Left ventricle myocardium inferior (tissue), 1 donor: ENCODE measurements around the gene MBD5. TPM values are rescaled to one million over a fixed set of nuclear protein-coding genes. Genes with fewer than 3 reads are reported as not detected.

Experiments used
- DNase-seq: peaks from one replicate; pipeline ENCODE4 v3.0.0-alpha.2; 2020
- H3K27ac ChIP-seq: fragments of 200-600 bp; replicated peaks from 2 replicates; pipeline ENCODE4 v1.8.0; 2021
- H3K27me3 ChIP-seq: fragments of 200-600 bp; 2 replicates; pipeline ENCODE4 v1.8.0; 2021; ENCODE audit warnings: low read depth
- H3K36me3 ChIP-seq: fragments of 200-600 bp; 2 replicates; pipeline ENCODE4 v1.8.0; 2021
- H3K4me1 ChIP-seq: fragments of 200-600 bp; 2 replicates; pipeline ENCODE4 v1.8.0; 2021
- H3K4me3 ChIP-seq: fragments of 200-600 bp; 2 replicates; pipeline ENCODE4 v1.8.0; 2021; ENCODE audit warnings: mild to moderate bottlenecking, moderate library complexity
- H3K9me3 ChIP-seq: fragments of 200-600 bp; replicated peaks from 2 replicates; pipeline ENCODE4 v1.8.0; 2021
- CTCF ChIP-seq: fragments of 200-600 bp; IDR thresholded peaks from 2 replicates; pipeline ENCODE4 v1.8.0; 2021; ENCODE audit warnings: antibody characterized with exemption, mild to moderate bottlenecking, borderline replicate concordance
- intact Hi-C: fragments of 100-400 bp; cut with micrococcal nuclease; formaldehyde crosslinking; loops from one replicate; pipeline ENCODE4 v1.11.0; 2022
- total RNA-seq: library from RNA; stranded (reverse); fragmentation: NEBNext Ultra II Directional; extraction: Animal tissue kit (Norgen Biotek cat#: 25700); gene quantifications from one replicate; pipeline ENCODE4 v1.2.1, GENCODE V29; 2021
- donor health status: DM: no; HTN: yes; CAD: no; lungs with severe emphysema.

MBD5 gene
- total RNA-seq, 1 donor from 2014 or later: 21.9 TPM

GRCh38 chr2:148184976-148185375 is 164.1 kb downstream of the MBD5 start:
- Histone ChIP-seq H3K4me3 (no peak overlapping the region), H3K36me3 (peaks cover 17% of the 10 kb centered on the region), H3K27ac (no peak overlapping the region), H3K9me3 (no peaks in the 10 kb centered on the region), H3K27me3 (no peaks in the 10 kb centered on the region), H3K4me1 (no peaks in the 10 kb centered on the region)
- intact Hi-C loops: no loop called here
- no peak for DNase-seq
- no peak for TF ChIP-seq CTCF

GRCh38 chr2:148194882-148195281 is 174.0 kb downstream of the MBD5 start:
- H3K4me3 ChIP-seq: no peak overlapping the region
- H3K4me1 ChIP-seq: no peaks in the 10 kb centered on the region
- no peak for DNase-seq
- H3K36me3 ChIP-seq: no peaks in the 10 kb centered on the region
- H3K27me3 ChIP-seq: no peaks in the 10 kb centered on the region
- intact Hi-C loops: no loop called here
- no peaks in the 10 kb centered on the region for H3K9me3 ChIP-seq
- no peak for TF ChIP-seq CTCF
- no peak overlapping the region for H3K27ac ChIP-seq

DNA sequence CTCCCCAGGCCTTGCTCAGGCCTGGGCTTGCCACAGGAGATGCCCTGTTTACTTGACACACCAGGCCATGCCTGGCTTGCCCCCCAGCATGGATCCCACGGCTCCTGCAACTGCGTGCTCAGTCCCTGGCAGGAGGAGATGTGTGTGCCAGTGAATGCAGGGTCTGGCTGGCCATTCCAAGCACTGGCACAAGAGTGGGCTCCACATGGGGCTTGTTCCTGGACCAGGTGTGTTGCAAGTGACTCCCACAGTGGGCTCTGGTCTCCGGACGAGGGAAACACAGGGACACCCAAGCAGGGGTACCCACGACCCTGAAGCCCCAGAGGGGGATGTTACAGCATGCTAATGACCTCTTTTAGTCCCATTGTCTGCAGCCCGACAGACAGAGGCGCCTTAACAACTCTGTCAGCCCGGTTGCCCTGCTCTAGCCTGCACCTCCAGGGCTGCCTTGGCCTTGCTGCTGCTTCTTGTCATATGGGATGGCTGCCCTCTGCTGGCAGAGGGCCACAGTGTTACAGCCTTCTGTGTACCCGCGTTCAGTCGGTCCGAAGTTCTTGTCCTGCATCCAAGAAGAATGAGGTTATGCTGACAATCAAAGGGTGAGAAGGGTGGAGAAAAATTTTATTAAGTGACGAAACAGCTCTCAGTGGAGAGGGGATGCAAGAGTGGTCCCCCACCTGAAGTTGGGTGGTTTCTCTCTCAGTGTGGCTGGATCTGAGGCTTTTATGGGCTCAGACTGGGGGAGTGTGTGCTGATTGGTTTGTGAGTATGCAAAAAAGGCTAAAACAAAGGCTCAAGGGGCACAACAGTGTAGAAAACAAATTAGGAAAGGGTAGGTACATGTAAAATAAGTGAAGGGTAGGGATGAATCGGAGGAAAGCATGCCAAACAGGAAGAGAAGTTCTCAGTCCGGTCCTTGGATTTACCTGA is 180.4 kb downstream of the MBD5 start:
- peak; percentile 16 for DNase-seq
- Histone ChIP-seq H3K36me3 (no peaks in the 10 kb centered on the region), H3K4me3 (no peak overlapping the region), H3K27me3 (no peaks in the 10 kb centered on the region), H3K27ac (no peak overlapping the region), H3K9me3 (no peaks in the 10 kb centered on the region), H3K4me1 (no peaks in the 10 kb centered on the region)
- TF ChIP-seq CTCF: peak; percentile 44
- intact Hi-C loops: no loop called here

- no peak for DNase-seq
- intact Hi-C loops: no loop called here
- no peaks in the 10 kb centered on the region for H3K36me3 ChIP-seq
- no peaks in the 10 kb centered on the region for H3K4me1 ChIP-seq
- no peak for TF ChIP-seq CTCF
- no peak overlapping the region for H3K27ac ChIP-seq
- H3K4me3 ChIP-seq: no peak overlapping the region
- H3K9me3 ChIP-seq: no peaks in the 10 kb centered on the region
- H3K27me3 ChIP-seq: no peaks in the 10 kb centered on the region
Measured at GRCh38 chr2:148202237-148202636, 181.3 kb downstream of the MBD5 start.

GRCh38 chr2:148207111-148207510 is 186.2 kb downstream of the MBD5 start:
- Histone ChIP-seq H3K36me3 (no peaks in the 10 kb centered on the region), H3K27ac (no peak overlapping the region), H3K4me3 (no peak overlapping the region), H3K9me3 (no peaks in the 10 kb centered on the region), H3K4me1 (no peaks in the 10 kb centered on the region), H3K27me3 (no peaks in the 10 kb centered on the region)
- intact Hi-C loops: no loop called here
- no peak for TF ChIP-seq CTCF
- DNase-seq: no peak
